Renal pelvis (tissue), 4 donors: ENCODE data around the gene SCAMP4. TPM values are rescaled to one million over a fixed set of nuclear protein-coding genes. Genes with fewer than 3 reads are reported as not detected.
"Not testable (repeated sequence)": the region's sequence is repeated elsewhere in the genome, so short reads cannot be mapped to it uniquely, and the experiment has no call there.

Experiments
- DNase-seq: peaks from one replicate; pipeline ENCODE4 v3.0.0-alpha.2; 2013
- polyA plus RNA-seq, 3 donors: library from polyadenylated mRNA; unstranded; fragments of 120-200 nt; gene quantifications; one replicate each; pipeline ENCODE4 v1.2.1, GENCODE V29; 2013; ENCODE audit not compliant: insufficient read length in 3 of 3

The SCAMP4 gene
- polyA plus RNA-seq, 3 donors, result 77.5 to 101 (median 96.6) TPM

- DNase-seq, result no peak
Measured at GRCh38 chr19:1880611-1881392, 24.4 kb upstream of the SCAMP4 start.

DNA sequence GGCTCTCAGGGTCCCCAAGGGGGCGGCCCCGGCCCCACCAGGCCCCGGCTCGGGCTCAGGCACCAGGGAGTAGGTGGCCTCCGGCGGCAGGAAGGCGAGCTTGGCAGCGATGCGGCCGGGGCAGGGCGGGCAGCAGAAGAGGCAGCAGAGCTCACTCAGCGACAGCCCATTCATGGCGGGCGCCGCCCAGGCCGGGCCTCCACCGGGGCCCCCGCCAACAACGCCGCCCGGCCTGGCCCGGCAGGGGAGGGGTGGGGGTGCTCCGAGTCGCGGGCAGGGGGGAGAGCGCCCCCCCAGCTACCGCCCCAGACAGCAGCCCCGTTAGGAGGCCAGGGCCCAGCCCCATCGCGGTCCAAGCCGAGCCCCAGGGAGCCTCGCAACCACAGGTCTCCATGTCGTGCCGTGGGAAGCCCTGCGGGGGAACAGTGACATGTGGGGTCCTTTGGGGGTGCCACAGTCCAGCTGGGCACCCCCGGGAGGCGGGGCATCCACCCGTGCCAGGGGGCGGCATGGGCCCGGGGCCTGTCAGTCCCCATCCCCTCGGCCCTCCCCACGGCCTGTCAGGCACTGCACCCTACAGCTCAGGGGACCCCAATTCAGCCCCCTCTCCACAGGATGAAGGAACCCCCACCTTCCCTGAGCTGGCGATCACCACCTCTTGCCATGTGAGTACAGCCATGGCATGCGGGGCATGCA, 23.7 kb upstream of the SCAMP4 start:
- DNase-seq, result not testable (repeated sequence)

GRCh38 chr19:1882089-1882785, 23.0 kb upstream of the SCAMP4 start:
- no peak for DNase-seq

GRCh38 chr19:1882786-1883692, 22.2 kb upstream of the SCAMP4 start:
- no peak for DNase-seq

DNA sequence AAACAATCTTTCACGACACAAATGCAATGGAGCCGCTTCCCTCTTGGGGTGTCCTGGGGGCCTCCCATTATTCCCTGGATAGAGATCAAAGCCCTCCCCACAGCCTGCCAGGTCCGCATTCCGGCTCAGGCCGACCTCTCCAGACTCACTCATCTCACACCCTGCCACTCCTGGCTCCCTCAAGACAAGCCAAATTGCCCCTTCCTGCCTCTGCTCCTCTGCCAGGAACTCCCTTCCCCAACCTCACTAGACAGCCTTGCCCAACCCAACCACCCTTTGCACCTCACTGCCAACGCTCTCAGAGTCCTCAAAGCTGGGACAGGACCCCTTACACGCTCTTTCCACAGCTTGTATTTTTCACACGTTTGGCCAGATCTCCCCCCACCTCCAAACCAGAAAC, 21.4 kb upstream of the SCAMP4 start:
- DNase-seq, result no peak

DNA sequence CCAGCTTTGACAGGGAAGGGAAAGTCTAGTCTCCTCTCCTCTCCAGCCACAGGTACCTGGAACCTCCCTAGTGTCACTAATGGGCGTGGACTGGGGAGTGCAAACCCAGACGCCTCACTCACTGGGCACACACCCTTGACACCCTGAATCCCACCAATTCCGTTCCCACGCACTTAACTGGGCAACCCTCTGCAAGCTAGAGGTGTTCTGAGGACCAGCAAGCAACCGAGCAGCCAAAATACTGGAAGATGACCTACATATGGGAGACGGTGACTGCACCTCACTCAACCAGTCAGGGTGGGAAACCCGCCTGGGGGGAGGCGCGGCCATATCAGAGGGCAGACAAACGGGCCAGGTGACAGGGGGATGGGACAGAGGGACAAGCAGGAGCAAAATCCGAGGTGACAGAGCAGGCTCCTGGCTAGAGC, 20.9 kb upstream of the SCAMP4 start:
- no peak for DNase-seq

DNA sequence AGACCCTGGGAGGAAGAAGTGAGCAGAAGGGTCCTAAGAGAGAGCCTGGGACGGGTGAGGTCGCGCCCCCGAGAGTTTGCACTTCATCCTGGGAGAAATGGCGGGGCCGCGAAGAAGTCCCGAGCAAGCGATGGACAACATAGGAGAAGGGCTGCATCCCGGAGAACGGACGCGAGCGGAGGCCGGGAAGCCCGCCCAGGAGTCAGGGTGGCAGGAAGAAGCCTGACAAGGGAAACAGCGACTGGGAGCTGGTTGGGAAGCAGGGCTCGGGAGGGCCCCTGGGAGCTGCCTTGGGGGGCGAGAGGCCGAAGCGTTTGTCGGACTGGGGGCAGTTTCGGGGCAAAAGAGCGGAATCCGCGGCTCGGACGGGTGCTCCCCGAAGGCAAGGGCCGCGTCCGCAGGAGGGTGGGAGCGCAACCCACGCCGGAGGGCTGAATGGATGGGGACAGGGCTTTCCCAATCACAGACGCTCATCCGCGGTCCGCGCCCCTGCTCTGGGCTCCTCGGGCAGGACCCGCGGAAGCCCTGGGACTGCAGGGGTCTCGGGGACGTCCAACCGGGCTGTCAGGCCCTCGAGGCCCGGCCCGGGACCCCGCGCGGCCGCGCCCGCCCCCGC, 20.4 kb upstream of the SCAMP4 start:
- no peak for DNase-seq

- DNase-seq, result peak; percentile 94
Measured at GRCh38 chr19:1885398-1886119, 19.6 kb upstream of the SCAMP4 start, which contains the start of gene ABHD17A. ABHD17A (minus strand) TSS chr19:1885496; CDS start chr19:1881566, 3,930 bp downstream.

GRCh38 chr19:1886360-1886759, 18.8 kb upstream of the SCAMP4 start:
- not testable (repeated sequence) for DNase-seq

GRCh38 chr19:1888385-1888784, 16.8 kb upstream of the SCAMP4 start:
- no peak for DNase-seq

DNA sequence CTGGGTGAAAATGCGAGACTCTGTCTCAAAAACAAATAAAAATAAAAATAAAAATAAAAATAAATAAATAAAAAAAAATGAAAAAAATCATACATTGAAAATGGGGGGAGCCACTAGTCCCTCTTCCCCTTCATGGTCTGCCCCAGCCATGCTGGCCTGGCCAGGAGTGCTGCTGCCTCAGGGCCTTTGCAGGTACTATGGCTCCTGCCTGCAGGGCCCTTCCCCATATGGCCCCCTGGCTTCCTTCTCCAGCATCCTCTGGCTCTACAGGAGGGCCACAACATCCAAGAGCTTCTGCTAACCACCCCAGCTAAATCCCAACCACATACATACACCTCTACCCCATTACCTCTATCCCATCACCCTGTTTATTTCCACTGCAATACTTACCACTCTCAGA, 15.3 kb upstream of the SCAMP4 start:
- no peak for DNase-seq

DNA sequence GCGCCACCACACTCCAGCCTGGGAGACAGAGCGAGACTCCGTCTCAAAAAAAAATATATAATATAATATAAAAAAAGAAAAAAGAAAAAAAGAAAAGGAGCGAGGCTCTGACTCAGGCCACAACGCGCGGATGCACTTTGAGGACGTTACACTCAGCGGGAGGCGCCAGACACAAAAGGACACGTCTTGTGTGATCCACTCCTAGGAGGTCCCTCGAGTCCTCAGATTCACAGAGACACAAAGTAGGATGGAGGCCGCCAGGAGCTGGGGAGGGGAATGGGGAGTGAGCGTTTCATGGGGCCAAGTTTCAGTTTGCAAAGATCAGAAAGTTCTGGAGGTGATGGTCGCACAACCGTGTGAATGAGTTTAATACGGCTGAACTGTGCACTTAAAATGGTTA, 11.4 kb upstream of the SCAMP4 start:
- no peak for DNase-seq

DNA sequence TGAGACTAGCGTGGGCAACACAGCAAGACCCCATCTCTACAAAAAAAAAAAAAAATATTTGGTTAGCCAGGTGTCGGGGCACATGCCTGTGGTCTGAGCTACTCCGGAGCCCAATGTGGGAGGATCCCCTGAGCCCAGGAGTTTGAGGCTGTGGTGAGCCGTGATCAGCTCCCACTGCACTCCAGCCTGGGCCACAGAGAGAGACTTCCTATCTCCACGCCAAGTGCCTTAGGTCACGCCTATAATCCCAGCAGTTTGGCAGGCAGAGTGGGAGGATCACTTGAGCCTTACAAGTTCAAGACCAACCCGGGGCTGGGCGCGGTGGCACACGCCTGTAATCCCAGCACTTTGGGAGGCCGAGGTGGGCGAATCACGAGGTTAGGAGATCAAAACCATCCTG, 8.7 kb upstream of the SCAMP4 start:
- DNase-seq, result no peak

GRCh38 chr19:1901940-1902404, 3.2 kb upstream of the SCAMP4 start:
- no peak for DNase-seq

- DNase-seq, result no peak
Measured at GRCh38 chr19:1902923-1903322, 2.3 kb upstream of the SCAMP4 start.

GRCh38 chr19:1904860-1905109, 414 bp upstream of the SCAMP4 start:
- DNase-seq, result no peak

GRCh38 chr19:1905863-1906375, 720 bp downstream of the SCAMP4 start:
- DNase-seq, result no peak

- no peak for DNase-seq
Measured at GRCh38 chr19:1906985-1907562, 1.9 kb downstream of the SCAMP4 start.

GRCh38 chr19:1907563-1908363, 2.6 kb downstream of the SCAMP4 start:
- no peak for DNase-seq
